CD4-positive, alpha-beta T cell treated with Interleukin-21 for 1 hour (primary cell): ENCODE measurements around the gene COX8A.
A peak's percentile ranks its signal among the peaks of the same experiment; 100 is the strongest.
"Not testable (repeated sequence)": the region's sequence is repeated elsewhere in the genome, so short reads cannot be mapped to it uniquely, and the experiment has no call there.

Source experiments
- DNase-seq: peaks from one replicate; pipeline ENCODE4 v3.0.0-alpha.2; 2020

COX8A gene

GRCh38 chr11:63970902-63971301 is 3.5 kb upstream of the COX8A start:
- DNase-seq: no peak

DNA sequence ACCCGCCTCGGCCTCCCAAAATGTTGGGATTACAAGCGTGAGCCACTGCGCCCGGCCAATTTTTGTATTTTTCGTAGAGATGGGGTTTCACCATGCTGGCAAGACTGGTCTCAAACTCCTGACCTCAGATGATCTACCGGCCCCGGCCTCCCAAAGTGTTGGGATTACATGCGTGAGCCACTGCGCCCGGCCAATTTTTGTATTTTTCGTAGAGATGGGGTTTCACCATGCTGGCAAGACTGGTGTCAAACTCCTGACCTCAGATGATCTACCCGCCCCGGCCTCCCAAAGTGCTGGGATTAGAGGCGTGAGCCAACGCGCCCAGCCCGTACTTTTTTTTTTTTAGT is 535 bp upstream of the COX8A start:
- not testable (repeated sequence) for DNase-seq

DNA sequence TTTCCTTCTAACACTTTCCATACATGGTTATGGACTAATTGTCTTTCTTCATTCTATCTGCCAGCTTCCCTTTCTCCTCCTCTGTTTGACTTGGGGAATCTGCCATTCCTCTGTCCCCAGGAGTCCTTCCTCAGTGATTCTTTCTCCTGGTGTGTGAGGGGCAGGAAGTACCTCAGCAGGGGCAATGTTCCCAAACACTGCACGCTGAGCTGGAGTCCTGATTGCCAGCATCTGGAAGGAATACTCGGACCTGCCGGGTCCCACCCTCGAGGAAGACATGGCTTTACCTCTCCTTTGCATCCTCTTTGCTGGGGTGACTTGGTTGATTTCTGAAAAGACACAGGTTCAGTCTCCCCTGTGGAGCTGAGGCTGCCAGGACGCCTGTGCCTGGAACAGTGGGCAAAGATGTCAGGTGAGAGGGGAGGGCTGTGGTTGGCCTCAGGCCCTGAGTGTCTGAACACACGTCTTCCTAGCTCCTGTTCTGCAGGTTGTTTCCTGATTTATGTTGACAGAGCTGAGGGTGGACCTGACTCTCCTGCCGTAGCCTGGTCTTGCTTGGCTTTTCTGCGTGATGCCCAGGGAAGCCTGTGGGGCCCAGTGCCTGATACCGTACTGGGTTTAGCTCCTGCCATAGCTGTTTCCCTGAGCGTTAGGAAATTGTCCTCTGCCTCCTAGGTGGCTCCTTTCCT is 4.3 kb downstream of the COX8A start:
- no peak for DNase-seq

DNA sequence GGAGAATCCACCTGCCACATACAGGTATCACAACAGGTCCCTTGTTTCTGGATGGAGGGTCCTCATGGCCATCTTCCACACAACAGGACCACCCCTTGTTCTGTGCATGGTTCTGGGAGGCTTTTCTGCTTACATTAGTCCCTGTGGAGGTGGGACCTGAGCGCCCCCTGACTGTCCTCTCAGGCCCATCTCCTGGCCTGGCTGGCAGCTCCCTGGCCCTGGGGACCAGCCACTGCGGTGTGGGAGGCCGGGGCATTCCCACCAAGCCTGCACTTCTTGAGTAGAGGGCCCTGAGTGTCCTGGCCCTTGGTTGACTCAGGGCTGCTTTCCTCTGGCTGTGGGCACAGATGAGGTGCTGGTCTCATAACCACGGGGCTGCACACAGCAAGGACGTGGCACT is 5.0 kb downstream of the COX8A start:
- DNase-seq: no peak

DNA sequence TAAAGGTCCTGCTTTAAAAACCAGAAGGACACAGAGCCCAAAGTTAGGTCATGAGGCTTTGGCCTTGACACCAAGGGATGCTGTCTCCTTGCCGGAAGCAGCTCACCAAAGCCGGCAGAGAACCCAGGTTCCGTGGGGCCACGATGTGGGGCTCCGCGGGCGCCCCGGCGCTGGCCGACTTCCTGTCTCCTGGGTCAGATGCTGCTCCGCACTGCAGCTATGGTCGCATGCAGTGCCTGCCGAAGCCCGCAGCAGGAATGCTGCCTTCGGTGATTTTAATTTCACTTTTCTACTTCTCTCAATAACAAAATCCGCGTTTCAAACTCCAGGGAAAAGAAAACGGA is 11.4 kb downstream of the COX8A start:
- DNase-seq: peak; percentile 75

DNA sequence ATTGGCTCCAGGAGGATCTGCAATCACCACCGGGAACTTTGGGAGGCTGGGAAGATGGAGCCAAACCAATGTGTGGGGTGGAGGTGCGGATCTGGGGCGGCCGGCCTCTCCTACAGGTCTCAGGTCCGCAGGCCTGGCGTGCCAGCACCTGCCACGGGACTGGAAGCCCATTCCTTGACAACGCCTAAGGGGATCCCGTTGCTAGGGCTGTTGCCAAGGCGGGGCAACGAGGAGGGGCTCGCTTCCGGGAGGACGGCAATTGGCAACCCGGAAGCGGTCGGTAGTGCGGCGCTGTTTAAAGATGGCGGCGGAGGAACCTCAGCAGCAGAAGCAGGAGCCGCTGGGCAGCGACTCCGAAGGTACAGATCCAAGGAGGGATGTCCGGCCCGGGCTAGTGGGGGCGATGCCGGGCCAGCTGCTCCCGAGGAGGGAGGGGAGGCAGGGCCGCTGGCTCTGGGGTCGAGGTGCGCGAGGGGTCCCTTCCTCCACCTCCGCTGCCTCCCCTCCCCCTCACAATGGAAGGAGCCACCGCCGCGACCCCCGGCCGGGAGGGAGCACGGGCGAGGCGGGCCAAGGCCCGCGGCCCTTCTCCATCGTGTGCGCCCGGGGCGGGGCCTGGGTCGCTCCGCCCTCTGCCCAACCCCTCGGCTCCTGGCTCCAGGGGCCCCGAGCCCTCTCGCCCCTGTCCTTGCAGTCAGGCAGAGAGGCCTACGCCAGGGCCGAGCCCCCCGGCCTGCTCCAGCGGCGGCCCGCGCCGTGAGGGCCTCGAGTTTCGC is 11.9 kb downstream of the COX8A start, which contains the start of gene OTUB1:
Gene OTUB1, plus strand, starts transcription at position 283 of the 776 bp plus-strand sequence. Its CDS starts 19 bp downstream, at position 302.
- peak; percentile 87 for DNase-seq

GRCh38 chr11:63986932-63987513 is 12.6 kb downstream of the COX8A start:
- no peak for DNase-seq

- no peak for DNase-seq
Measured at GRCh38 chr11:63991558-63991957, 17.1 kb downstream of the COX8A start.

GRCh38 chr11:63993100-63993499 is 18.7 kb downstream of the COX8A start:
- DNase-seq: no peak

- no peak for DNase-seq
Measured at GRCh38 chr11:63993993-63994392, 19.6 kb downstream of the COX8A start.

DNA sequence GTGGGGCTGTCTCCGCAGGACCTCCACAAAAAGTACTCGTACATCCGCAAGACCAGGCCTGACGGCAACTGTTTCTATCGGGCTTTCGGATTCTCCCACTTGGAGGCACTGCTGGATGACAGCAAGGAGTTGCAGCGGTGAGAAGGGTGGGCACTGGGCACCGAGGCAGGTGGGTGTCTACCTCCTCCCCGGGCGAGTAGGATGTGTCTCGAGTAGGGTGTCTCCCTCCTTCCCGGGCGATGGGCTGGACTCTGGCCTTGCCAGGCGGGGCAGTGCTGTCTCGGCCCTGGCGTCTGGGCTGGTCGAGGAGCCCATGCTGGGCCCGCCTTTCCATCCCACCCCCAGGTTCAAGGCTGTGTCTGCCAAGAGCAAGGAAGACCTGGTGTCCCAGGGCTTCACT is 22.1 kb downstream of the COX8A start:
- no peak for DNase-seq

DNA sequence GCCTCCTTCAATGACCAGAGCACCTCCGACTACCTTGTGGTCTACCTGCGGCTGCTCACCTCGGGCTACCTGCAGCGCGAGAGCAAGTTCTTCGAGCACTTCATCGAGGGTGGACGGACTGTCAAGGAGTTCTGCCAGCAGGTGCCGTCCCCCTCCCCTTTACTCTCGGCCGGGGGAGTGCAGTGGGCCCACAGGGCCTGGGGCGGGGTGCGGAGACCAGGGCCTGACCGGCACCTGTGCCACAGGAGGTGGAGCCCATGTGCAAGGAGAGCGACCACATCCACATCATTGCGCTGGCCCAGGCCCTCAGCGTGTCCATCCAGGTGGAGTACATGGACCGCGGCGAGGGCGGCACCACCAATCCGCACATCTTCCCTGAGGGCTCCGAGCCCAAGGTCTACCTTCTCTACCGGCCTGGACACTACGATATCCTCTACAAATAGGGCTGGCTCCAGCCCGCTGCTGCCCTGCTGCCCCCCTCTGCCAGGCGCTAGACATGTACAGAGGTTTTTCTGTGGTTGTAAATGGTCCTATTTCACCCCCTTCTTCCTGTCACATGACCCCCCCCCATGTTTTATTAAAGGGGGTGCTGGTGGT is 22.8 kb downstream of the COX8A start:
- no peak for DNase-seq

GRCh38 chr11:63997801-63998337 is 23.4 kb downstream of the COX8A start:
- DNase-seq: no peak

GRCh38 chr11:63998558-63999348 is 24.3 kb downstream of the COX8A start:
- no peak for DNase-seq

- DNase-seq: peak; percentile 67
Measured at GRCh38 chr11:63999349-64000025, 25.1 kb downstream of the COX8A start.

- DNase-seq: peak; percentile 73
Measured at GRCh38 chr11:64000026-64000739, 25.8 kb downstream of the COX8A start.

DNA sequence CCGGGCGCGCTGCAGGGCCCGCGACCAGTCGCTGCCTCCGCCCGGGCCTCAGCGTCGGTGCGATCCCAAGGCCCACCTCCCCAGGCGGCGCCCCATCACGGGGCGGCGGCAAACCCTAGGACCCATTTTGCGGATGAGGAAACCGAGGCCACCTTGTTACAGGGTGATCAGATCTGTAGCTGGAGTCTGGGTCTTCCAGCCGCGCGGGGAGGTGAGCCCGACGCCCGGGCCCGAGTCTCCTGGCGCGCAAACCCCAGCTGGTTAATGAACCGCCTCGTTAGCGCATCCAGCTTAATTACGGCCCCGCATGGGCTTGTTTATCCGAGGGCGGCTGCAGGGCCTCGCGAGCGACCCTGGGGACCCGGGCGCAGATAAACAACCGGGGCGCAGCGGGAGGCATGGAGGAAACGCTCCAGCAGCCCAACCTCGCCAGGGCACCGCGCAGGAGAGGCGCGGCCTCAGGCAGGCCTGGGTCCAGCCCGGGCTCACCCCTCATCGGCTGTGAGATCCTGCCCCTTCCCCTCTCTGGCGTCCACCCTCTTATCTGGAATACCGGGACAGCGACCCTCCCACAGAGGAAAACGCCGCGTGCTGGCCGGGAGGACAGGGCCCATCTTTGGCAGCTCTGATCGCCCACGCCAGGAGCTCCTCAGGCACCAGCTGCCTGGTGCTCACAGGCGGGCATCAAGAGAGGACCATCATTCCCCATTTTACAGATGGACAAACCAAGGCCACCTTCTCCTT is 26.5 kb downstream of the COX8A start:
- no peak for DNase-seq

DNA sequence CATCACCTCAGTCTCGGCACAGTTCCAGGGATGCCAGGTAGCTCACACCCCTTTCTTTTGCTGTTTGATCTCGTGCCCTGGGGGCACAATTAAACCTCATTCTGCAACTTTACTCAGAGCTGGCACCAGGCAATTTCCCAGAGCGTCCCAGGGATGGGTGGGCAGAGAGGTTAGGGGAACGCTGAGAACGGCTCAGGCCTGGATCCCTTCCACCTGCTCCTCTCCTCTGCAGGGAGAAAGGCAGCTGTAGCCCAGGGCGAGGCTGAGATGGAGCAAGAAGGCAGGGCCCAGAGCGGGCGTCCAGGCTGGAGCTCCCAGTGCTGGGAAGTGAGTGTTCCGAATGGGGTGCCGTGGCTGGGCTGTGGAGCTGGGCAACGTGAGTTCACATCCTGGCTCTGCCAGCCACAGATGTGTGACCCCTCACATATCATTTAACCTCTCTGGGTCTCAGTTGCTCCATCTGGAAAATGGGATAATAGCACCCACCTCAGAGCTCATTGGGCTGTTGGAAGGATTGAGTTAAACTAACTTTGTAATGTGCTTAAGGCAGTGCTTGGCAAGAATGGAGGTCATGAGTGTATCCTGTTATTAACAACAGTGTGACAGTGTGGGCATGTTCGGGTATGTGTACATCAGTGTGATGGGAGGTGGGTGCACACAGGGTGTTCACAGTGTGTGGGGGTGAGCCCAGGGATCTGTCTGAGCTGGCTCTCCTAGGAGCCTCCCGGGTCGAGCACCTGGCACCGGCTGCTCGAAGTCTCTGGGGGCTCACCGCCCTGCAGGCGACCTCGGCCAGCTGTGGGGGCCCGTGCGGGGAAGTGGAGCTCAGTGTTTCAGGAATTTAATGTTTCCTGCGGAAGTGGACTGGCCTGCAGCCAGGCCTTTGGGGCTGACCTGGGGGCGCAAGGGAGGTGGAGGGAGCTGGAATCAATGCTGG is 27.3 kb downstream of the COX8A start:
- DNase-seq: no peak

DNA sequence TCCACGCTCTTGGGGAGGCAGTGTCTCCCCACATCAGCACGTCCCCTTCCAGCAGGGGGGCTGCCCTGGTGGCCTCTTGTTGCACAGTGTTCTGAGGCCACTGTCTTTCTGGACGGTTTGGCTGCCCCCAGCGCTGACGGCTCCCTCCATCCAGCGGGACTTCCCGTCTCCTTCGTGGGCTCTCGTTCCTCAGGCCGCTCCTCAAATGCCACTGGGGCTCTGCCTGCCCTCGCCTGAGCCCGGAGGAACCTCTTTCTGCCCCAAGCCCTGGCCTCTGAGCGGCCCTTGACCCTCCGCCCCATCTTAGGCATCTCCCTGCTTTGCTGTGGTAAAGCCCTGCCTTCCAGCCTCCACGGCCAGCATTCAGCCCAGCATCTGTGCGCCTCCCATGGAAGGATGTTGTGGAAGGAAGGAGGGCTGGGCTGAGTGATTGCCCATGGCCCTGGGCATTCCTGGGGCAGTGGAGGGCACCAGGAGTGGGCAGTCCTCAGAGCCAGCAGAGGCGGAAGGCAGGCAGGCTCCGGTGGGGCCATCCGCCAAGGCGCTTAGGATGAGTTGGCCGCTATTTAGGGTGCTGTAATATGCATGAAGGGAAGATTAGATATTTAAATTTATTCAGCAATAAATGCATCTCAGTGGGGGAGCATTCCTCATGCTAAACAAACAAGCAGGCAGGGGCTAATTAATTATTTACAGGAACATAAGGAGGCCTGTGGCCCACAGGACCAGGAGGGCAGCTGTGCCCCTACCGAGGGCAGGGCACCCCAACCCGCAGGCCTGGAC is 29.6 kb downstream of the COX8A start:
- DNase-seq: no peak
